CD8-positive, alpha-beta memory T cell (primary cell): Measurements from ENCODE around the gene ZNF324B. TPM values are rescaled to one million over a fixed set of nuclear protein-coding genes. Genes with fewer than 3 reads are reported as not detected.

Experiments
- polyA plus RNA-seq: library from polyadenylated mRNA; unstranded; fragments of 300-500 nt; fragmentation: Illumina TruSeq; gene quantifications from one replicate; pipeline ENCODE4 v1.2.3, GENCODE V29; 2021
- total RNA-seq, 2 experiments: library from RNA; stranded (reverse); gene quantifications; one replicate each; pipeline ENCODE4 v1.2.3, GENCODE V29; 2021

The ZNF324B gene
- total and polyA plus RNA-seq, 3 experiments from 2014 or later, result 2.9 to 11.3 (median 11.3) TPM

Other genes with a start within 250 kb of the ZNF324B start
- gene ZNF544, start 222.7 kb upstream of the ZNF324B start, total RNA-seq, result 10 to 100 TPM; 51.8 to 56.8 TPM
- gene ZNF544, start 222.7 kb upstream of the ZNF324B start, polyA plus RNA-seq, result 29.2 TPM
- gene ZNF8, start 172.7 kb upstream of the ZNF324B start, total RNA-seq, result 1 to 10 TPM; 4.4 to 4.5 TPM
- gene ZNF8, start 172.7 kb upstream of the ZNF324B start, polyA plus RNA-seq, result 1.0 TPM
- 100 to 1,000 TPM; 100 to 102 TPM for gene ERVK3-1, start 146.2 kb upstream of the ZNF324B start, total RNA-seq
- 84.6 TPM for gene ERVK3-1, start 146.2 kb upstream of the ZNF324B start, polyA plus RNA-seq
- 1 to 10 TPM; 5.3 to 5.7 TPM for gene ZSCAN22, start 124.6 kb upstream of the ZNF324B start, total RNA-seq
- 2.7 TPM for gene ZSCAN22, start 124.6 kb upstream of the ZNF324B start, polyA plus RNA-seq
- 10 to 100 TPM; 16.8 to 18.1 TPM for gene A1BG, start 98.1 kb upstream of the ZNF324B start, total RNA-seq
- 70.8 TPM for gene A1BG, start 98.1 kb upstream of the ZNF324B start, polyA plus RNA-seq
- gene ZNF497, start 88.9 kb upstream of the ZNF324B start, total RNA-seq, result 1 to 10 TPM; 1.7 TPM
- gene ZNF497, start 88.9 kb upstream of the ZNF324B start, polyA plus RNA-seq, result 1.0 TPM
- 1 to 10 TPM; 1.8 to 2.3 TPM for gene ZNF837, start 70.6 kb upstream of the ZNF324B start, total RNA-seq
- 4.6 TPM for gene ZNF837, start 70.6 kb upstream of the ZNF324B start, polyA plus RNA-seq
- 1,000 to 10,000 TPM; 1,588 to 1,639 TPM for gene RPS5, start 64.4 kb upstream of the ZNF324B start, total RNA-seq
- 1,069 TPM for gene RPS5, start 64.4 kb upstream of the ZNF324B start, polyA plus RNA-seq
- under 1 TPM; 0.28 to 0.78 TPM for gene RNF225, start 56.0 kb upstream of the ZNF324B start, total RNA-seq
- not detected for gene RNF225, start 56.0 kb upstream of the ZNF324B start, polyA plus RNA-seq
- gene ZNF584, start 43.0 kb upstream of the ZNF324B start, total RNA-seq, result 10 to 100 TPM; 20.9 to 22.6 TPM
- 7.5 TPM for gene ZNF584, start 43.0 kb upstream of the ZNF324B start, polyA plus RNA-seq
- gene ZNF132, start 11.5 kb upstream of the ZNF324B start, total RNA-seq, result 1 to 10 TPM; 4.9 to 5.2 TPM
- 0.97 TPM for gene ZNF132, start 11.5 kb upstream of the ZNF324B start, polyA plus RNA-seq
- 10 to 100 TPM; 19.8 to 21.0 TPM for gene ZNF324, start 15.5 kb downstream of the ZNF324B start, total RNA-seq
- 13.9 TPM for gene ZNF324, start 15.5 kb downstream of the ZNF324B start, polyA plus RNA-seq
- gene ZNF446, start 24.7 kb downstream of the ZNF324B start, total RNA-seq, result 1 to 10 TPM; 5.9 to 7.2 TPM
- gene ZNF446, start 24.7 kb downstream of the ZNF324B start, polyA plus RNA-seq, result 3.8 TPM
- gene SLC27A5, start 60.4 kb downstream of the ZNF324B start, total RNA-seq, result 10 to 100 TPM; 16.1 to 19.1 TPM
- 25.9 TPM for gene SLC27A5, start 60.4 kb downstream of the ZNF324B start, polyA plus RNA-seq
- 10 to 100 TPM; 15.0 to 16.1 TPM for gene ZBTB45, start 68.2 kb downstream of the ZNF324B start, total RNA-seq
- gene ZBTB45, start 68.2 kb downstream of the ZNF324B start, polyA plus RNA-seq, result 4.8 TPM
- gene TRIM28, start 92.4 kb downstream of the ZNF324B start, total RNA-seq, result 100 to 1,000 TPM; 705 to 715 TPM
- gene TRIM28, start 92.4 kb downstream of the ZNF324B start, polyA plus RNA-seq, result 57.5 TPM
- gene CHMP2A, start 103.5 kb downstream of the ZNF324B start, total RNA-seq, result 10 to 100 TPM; 88.8 to 89.7 TPM
- 198 TPM for gene CHMP2A, start 103.5 kb downstream of the ZNF324B start, polyA plus RNA-seq
- 100 to 1,000 TPM; 182 to 191 TPM for gene UBE2M, start 107.0 kb downstream of the ZNF324B start, total RNA-seq
- 22.5 TPM for gene UBE2M, start 107.0 kb downstream of the ZNF324B start, polyA plus RNA-seq
- 10 to 100 TPM; 14.0 to 14.8 TPM for gene MZF1, start 121.7 kb downstream of the ZNF324B start, total RNA-seq
- 10.3 TPM for gene MZF1, start 121.7 kb downstream of the ZNF324B start, polyA plus RNA-seq